Measurements from ENCODE around the gene KSR1.

DNA sequence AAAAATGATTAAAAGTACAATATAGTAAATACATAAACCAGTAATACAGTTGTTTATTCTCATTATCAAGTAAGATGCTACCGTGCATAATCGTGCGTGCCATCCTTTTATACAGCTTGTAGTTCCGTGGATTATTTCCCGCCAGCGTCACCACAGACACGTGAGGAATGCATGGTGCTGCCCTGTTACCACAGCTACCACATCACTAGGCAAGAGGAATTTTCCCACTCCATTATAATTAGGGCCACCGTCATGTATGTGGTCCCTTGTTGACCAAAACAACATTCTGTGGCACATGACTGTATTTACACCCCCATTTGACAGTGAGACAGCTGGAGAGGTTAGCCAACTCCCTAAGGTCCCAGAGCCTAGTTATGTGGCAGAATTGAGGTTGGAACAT is 144.2 kb downstream of the KSR1 start:
- no peak for TF ChIP-seq CTCF (IDR thresholded peaks at IDR 0.05)
- TF ChIP-seq POLR2A (IDR thresholded peaks at IDR 0.05): no peak
